HL-60 (cell line): ENCODE data around the gene TACO1.

Source experiments
- CTCF ChIP-seq: IDR thresholded peaks from one replicate; pipeline ENCODE4 v1.5.1; 2011; ENCODE audit warnings: low read length, control low read depth, inconsistent platforms; ENCODE audit not compliant: insufficient read depth
- GABPA ChIP-seq: IDR thresholded peaks from 2 replicates; pipeline ENCODE4 v1.6.1; 2012; ENCODE audit warnings: low read depth
- REST ChIP-seq: IDR thresholded peaks from 2 replicates; pipeline ENCODE4 v1.6.1; 2012; ENCODE audit warnings: low read depth; ENCODE audit not compliant: insufficient replicate concordance
- SPI1 ChIP-seq: IDR thresholded peaks from 2 replicates; pipeline ENCODE4 v1.6.1; 2012; ENCODE audit warnings: low read depth, mild to moderate bottlenecking, borderline replicate concordance

GRCh38 chr17:63555500-63556156, 45.1 kb upstream of the TACO1 start:
- TF ChIP-seq CTCF (no peak), GABPA (no peak), REST (no peak), SPI1 (no peak)
